ENCODE measurements around the gene LCMT1.

- TF ChIP-seq POLR2A (IDR thresholded peaks at IDR 0.05; ENCODE audit: low read length), result no peak
- no peak for TF ChIP-seq GATA1 (IDR thresholded peaks at IDR 0.05; ENCODE audit: low read depth, low read length)
These were observed 22.2 kb upstream of the LCMT1 start for GRCh38 chr16:25089351-25089750.
